GM19043 (cell line): ENCODE results near the gene CYP3A7.
"Not testable (repeated sequence)": the region's sequence is repeated elsewhere in the genome, so short reads cannot be mapped to it uniquely, and the experiment has no call there.

Experiments used
- ATAC-seq: cut with Tn5 transposase; IDR thresholded peaks from one replicate; pipeline ENCODE4 v1.9.1; 2021; ENCODE audit warnings: low read depth; ENCODE audit not compliant: unreplicated experiment

Gene CYP3A7

DNA sequence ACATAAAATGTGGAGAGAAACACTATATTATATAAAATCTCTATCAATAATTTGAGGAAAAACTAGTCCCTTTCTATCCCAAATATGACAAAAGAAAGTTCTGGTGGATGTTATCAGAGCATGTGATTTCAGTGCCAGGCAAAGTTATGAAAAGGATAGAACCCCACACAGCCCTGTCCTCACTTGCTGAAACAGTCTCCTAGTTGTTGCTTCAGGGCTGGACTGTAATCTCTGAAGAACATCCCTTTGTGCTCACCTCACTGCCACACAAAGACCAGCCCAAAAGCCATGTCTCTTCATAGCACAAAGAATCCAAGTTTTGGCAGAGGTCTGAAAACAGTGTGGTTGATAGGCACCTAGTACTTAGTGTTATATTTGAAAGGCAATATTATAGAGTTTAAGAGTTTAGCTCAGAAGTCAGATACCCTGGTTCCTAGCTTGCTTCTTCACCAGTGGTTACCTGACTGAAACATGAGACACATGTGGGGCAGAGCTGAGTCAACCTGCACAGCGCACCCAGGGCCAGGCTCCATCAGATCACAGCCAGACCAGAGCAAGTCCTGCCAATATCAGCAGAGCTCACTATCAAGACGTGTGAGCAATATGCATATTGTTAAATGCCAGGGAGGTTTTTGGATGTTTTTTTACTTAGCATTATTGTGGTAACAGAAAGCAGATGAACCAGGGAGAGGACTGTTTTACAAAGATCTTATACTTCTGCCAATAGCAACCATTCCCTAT is 25.0 kb downstream of the CYP3A7 start:
- no peak for ATAC-seq

DNA sequence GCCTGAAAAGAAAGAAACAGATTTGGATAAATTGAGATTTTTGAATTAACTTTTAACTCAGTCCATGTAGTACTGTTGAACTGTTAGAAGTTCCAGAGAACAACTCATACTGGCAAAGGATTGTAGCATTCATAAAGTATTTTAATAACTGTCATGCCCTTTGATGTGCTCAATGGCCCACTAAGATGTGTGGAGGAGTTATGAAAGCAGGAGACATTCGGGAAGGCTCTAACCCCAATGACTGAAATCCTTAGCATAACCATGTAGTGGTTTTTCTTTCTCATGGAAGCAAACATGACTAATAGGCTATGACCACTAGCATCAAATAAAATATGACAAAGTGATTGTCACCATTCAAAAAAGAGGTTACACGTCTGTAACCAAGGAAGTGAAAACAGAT is 25.7 kb downstream of the CYP3A7 start:
- no peak for ATAC-seq

DNA sequence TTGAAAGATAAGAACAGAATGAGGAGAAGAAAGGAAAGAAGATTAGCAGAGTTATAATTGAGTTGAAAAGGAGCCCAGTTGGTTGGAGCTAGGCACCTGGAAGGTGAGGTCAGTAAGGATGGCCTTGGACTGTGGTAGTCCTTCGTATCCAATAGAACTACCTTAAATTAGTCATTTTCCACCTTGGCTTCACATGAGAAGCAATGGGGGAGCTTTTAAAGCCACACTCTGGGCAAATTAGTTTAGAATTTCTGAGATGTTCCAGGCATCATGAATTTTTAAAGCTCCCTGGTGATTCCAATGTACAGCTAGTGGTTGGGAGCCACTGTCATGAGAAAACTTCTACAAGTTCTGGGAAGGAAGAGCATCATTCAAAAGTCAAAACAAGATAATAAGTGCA is 27.9 kb downstream of the CYP3A7 start:
- ATAC-seq: no peak

- ATAC-seq: no peak
Observed at GRCh38 chr7:99699946-99700345, 35.0 kb downstream of the CYP3A7 start.

- ATAC-seq: not testable (repeated sequence)
Observed at GRCh38 chr7:99698867-99699730, 35.9 kb downstream of the CYP3A7 start.

- ATAC-seq: no peak
Observed at GRCh38 chr7:99694912-99695304, 40.1 kb downstream of the CYP3A7 start.

GRCh38 chr7:99694201-99694911 is 40.6 kb downstream of the CYP3A7 start:
- no peak for ATAC-seq

- ATAC-seq: no peak
Observed at GRCh38 chr7:99693427-99694200, 41.4 kb downstream of the CYP3A7 start.

- ATAC-seq: no peak
Observed at GRCh38 chr7:99693100-99693426, 41.9 kb downstream of the CYP3A7 start.

DNA sequence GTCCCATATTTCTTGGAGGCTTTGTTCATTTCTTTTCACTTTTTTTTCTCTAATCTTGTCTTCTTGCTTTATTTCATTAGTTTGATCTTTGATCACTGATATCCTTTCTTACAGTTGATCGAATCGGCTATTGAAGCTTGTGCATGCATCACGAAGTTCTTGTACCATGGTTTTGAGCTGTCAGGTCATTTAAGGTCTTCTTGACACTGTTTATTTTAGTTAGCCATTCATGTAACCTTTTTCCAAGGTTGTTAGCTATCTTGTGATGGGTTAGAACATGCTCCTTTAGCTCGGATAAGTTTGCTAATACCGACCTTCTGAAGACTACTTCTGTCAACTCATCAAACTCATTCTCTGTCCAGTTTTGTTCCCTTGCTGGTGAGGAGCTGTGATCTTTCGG is 42.4 kb downstream of the CYP3A7 start:
- not testable (repeated sequence) for ATAC-seq

- ATAC-seq: not testable (repeated sequence)
Observed at GRCh38 chr7:99691658-99692057, 43.3 kb downstream of the CYP3A7 start.

- not testable (repeated sequence) for ATAC-seq
Observed at GRCh38 chr7:99690918-99691317, 44.1 kb downstream of the CYP3A7 start.

GRCh38 chr7:99685871-99686608 is 49.0 kb downstream of the CYP3A7 start:
- not testable (repeated sequence) for ATAC-seq

DNA sequence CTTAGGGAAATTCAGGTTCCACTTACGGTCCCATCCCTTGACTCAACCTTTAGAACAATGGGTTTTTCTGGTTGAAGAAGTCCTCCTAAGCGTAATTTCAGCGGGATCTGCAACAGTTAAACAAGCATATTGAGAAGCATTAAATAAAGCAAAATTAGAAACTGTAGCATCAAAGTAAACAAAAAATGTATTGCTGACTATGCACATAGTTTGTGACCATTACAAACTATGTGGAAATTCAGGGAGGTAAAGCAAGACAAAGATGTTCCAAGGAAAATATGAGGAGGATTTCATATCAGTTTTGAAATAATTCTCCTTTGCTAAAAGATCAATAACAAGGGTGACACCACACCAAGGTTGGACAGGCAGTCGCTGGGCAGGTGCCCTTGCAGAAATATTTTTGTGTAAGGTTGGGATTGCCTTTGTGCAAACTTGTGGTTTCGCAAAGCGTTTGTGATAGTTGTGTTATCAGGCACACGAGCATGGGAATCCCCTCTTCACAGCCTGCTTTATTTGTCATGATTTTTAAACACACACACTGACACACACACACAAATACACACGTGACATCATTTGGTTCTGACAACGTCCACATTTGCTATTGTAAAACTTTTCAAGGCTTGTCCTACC is 49.8 kb downstream of the CYP3A7 start:
- ATAC-seq: no peak

DNA sequence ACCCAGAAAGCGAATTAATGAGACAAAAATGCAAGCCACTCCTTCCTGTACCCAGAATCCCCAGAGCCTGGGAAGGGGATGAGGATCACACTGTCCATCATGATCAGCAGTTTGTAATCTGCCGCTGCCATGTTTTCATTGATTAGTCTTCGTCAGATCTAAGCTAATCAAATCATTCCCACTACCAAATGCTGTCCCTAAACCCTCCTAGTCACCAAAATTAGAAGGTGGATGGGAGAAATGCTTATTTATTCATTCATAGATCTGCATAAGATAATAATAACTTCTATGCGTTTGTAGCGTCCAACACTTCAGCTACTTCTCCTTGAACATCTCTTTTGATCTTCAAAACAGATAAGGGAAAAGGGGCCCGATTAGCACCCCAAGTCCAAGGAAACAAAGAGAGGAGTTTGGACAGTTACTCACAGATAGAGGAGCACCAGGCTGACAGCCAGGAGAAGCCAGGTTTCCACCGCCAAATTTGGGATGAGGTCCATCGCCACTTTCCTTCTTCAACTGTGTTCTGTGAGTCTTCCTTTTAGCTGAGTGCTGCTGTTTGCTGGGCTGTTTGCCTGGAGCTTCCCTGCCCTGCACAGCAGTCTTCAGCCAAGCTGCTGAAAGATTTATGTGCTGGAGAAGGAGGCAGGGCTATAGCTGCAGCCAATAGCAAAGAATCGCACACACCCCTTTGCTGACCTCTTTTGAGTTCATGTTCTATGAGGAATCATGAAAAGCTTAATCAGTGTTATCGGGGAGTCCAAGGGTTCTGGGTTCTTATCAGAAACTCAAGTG is 55.4 kb downstream of the CYP3A7 start, which contains the start of gene CYP3A5:
CYP3A5 (minus strand) TSS at position 597 of the 792 bp plus-strand sequence; CDS start at position 497, 100 bp downstream.
- no peak for ATAC-seq

DNA sequence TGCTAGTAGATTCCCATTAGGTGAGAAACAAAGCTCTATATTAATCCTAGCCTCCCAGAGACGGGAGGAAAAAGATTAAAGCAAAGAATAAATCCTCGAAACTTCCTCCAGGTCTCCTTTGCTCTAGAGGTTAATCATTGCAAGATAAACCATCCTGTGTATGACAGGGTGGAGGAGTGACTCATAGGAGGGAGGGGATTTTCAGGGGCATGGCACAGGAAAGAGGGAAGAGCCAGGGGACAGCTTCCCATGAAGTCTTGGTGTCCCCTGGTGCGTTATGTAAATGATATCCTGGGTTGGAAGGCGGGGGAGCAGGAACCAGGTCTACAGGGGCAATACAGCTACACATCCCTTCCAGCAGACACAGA is 56.0 kb downstream of the CYP3A7 start:
- ATAC-seq: no peak

- no peak for ATAC-seq
Observed at GRCh38 chr7:99677648-99678045, 57.3 kb downstream of the CYP3A7 start.

DNA sequence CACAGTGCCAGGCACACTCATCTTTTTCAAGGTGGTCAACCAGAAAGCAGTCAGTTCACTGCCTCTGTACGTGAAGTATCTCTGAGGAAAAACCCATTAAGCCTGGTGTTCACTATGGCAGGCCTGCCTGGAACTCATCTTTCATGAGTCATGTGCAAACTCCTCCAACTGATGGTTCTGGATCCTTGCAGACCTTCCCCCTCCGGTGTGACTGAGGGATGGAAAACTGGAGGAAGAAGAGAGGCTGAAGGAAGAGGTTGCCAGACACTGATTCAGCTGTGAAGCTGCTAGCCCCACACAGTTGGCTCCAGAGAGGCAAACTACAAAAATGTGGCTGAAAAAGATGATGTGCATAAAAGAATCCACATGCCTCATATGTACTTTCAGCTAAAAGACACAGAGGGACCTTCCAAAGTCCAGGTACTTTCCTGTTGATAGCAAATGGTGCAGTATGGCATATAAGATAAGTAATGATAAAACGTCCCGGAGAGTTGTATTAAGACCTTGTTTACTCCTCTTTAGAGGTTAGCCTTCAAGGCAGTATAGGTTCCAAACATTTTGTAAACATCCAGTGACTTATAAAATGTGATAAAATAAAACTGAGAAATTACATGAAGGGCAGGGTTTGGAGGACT is 57.9 kb downstream of the CYP3A7 start:
- no peak for ATAC-seq
